ENCODE data around the gene LDLRAD3.

- TF ChIP-seq, protein P1, sequence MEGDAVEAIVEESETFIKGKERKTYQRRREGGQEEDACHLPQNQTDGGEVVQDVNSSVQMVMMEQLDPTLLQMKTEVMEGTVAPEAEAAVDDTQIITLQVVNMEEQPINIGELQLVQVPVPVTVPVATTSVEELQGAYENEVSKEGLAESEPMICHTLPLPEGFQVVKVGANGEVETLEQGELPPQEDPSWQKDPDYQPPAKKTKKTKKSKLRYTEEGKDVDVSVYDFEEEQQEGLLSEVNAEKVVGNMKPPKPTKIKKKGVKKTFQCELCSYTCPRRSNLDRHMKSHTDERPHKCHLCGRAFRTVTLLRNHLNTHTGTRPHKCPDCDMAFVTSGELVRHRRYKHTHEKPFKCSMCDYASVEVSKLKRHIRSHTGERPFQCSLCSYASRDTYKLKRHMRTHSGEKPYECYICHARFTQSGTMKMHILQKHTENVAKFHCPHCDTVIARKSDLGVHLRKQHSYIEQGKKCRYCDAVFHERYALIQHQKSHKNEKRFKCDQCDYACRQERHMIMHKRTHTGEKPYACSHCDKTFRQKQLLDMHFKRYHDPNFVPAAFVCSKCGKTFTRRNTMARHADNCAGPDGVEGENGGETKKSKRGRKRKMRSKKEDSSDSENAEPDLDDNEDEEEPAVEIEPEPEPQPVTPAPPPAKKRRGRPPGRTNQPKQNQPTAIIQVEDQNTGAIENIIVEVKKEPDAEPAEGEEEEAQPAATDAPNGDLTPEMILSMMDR (optimal IDR thresholded peaks at IDR 0.05 in 1 of 3, IDR thresholded peaks at IDR 0.05 in 1 of 3, conservative IDR thresholded peaks at IDR 0.05 in 1 of 3; ENCODE audit: extremely low read depth in 1 of 3, insufficient read depth in 2 of 3, low read length in 3 of 3) = no peak
- no peak for TF ChIP-seq EZH2 (IDR thresholded peaks at IDR 0.05; ENCODE audit: low read length)
Measured at GRCh38 chr11:36261094-36261493, 317.2 kb downstream of the LDLRAD3 start.

All from keratinocyte (primary cell).